ENCODE data around the gene KRTAP2-1.

The KRTAP2-1 gene

GRCh38 chr17:40997361-40997760, 49.8 kb downstream of the KRTAP2-1 start:
- TF ChIP-seq, protein P1, sequence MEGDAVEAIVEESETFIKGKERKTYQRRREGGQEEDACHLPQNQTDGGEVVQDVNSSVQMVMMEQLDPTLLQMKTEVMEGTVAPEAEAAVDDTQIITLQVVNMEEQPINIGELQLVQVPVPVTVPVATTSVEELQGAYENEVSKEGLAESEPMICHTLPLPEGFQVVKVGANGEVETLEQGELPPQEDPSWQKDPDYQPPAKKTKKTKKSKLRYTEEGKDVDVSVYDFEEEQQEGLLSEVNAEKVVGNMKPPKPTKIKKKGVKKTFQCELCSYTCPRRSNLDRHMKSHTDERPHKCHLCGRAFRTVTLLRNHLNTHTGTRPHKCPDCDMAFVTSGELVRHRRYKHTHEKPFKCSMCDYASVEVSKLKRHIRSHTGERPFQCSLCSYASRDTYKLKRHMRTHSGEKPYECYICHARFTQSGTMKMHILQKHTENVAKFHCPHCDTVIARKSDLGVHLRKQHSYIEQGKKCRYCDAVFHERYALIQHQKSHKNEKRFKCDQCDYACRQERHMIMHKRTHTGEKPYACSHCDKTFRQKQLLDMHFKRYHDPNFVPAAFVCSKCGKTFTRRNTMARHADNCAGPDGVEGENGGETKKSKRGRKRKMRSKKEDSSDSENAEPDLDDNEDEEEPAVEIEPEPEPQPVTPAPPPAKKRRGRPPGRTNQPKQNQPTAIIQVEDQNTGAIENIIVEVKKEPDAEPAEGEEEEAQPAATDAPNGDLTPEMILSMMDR (IDR thresholded peaks at IDR 0.05; ENCODE audit: insufficient read depth, low read depth, low read length, missing control alignments), result no peak
- no peak for DNase-seq (ENCODE audit: low read depth)
- no peak overlapping the region for H3K4me3 ChIP-seq (ENCODE audit: low read depth, low read length)

DNA sequence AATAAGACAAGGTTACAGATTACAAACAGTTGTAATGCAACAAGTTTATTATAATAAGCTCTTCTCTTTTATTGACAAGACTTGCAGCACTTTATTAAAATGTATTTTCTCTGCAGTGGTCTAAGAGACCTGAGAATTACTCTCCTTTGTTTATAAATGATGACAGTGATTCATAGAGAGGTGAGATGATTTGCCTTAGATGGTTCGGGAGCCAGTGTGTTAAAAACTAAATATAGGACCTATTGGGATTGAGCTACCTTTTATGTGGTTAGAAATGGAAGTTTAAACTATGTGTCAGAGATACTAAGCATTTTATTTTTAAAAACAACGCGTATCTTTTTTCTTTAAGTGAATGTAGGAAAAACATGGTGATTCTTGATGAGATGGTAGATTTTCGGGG, 50.3 kb downstream of the KRTAP2-1 start:
- TF ChIP-seq, protein P1 (IDR thresholded peaks at IDR 0.05; ENCODE audit: insufficient read depth, low read depth, low read length, missing control alignments), result no peak
- no peak overlapping the region for H3K4me3 ChIP-seq (ENCODE audit: low read depth, low read length)
- DNase-seq (ENCODE audit: low read depth), result no peak
